Measurements from ENCODE around the gene REC114. TPM values are rescaled to one million over a fixed set of nuclear protein-coding genes. Genes with fewer than 3 reads are reported as not detected.

The REC114 gene
- total RNA-seq, 1 experiment from 2014 or later = not detected

DNA sequence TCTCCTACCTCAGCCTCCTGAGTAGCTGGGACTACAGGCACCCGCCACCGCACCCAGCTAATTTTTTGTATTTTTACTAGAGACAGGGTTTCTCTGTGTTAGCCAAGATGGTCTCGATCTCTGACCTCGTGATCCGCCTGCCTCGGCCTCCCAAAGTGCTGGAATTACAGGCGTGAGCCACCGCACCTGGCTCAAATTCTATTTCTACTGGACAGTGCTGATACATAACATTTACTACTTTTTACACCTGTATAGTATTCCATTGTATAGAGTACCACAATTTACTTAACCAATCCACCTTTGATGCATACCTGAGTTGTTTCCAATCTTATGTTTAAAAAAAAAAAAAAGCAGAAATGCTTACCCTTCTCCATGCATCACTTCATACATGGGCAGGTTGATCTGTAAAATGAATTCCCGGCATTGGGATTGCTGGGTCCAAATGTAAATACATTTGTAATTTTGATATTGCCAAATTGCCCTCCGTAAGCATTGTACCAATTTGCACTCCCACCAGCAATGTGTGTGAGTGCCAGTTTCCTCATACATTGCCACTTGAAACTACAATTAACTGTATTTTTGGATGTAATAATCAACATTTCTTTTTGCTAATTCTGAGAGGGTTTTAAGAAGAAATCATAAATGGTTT is 95.7 kb downstream of the REC114 start:
- Histone ChIP-seq H3K9me3 (ENCODE audit: control insufficient read depth in 1 of 2, insufficient read depth in 1 of 2, low read depth in 1 of 2, low read length in 2 of 2) (no peaks in the 10 kb centered on the region), H3K4me3 (replicated peaks in 1 of 2; ENCODE audit: low read depth in 1 of 2, low read length in 2 of 2) (no peak overlapping the region), H3K9ac (ENCODE audit: low read length) (no peak overlapping the region), H4K20me1 (ENCODE audit: insufficient read depth) (no peaks in the 10 kb centered on the region), H3K27ac (ENCODE audit: low read depth, low read length) (no peak overlapping the region), H3K36me3 (ENCODE audit: control insufficient read depth in 1 of 2, insufficient read depth in 2 of 2, low read length in 2 of 2) (no peaks in the 10 kb centered on the region), H3K27me3 (ENCODE audit: insufficient read depth, low read length) (no peaks in the 10 kb centered on the region), H3K4me2 (ENCODE audit: low read length) (peak overlapping the region; percentile 31; the same call in 1 of the 2 replicates), H2AFZ (ENCODE audit: low read depth, low read length, poor library complexity, severe bottlenecking) (no peak overlapping the region), H3K4me1 (ENCODE audit: control insufficient read depth in 1 of 2, insufficient read depth in 2 of 2, low read length in 2 of 2) (peaks cover 10 to 12% of the 10 kb centered on the region in 2 experiments), H3K79me2 (ENCODE audit: insufficient read depth, low read length) (no peaks in the 10 kb centered on the region), H3K9me2 (ENCODE audit: insufficient read depth) (no peaks in the 10 kb centered on the region)
- CTCF ChIA-PET = interaction anchor here (0.7 kb wide), 2 partner anchors 134 to 787 kb away, joined by 3 read pairs; no protein-coding TSS in a partner anchor
- RAD21 ChIA-PET (ENCODE audit: low non-redundant PET in 1 of 2, low total read pairs in 2 of 2, uncharacterized antibody in 2 of 2, unreplicated experiment in 2 of 2) = interaction anchor here in 1 of 2 experiments (0.6 kb wide), 1 partner anchor 96 kb away, joined by 3 read pairs; no protein-coding TSS in a partner anchor
- no peak for TF ChIP-seq POLR2A (IDR thresholded peaks at IDR 0.05; ENCODE audit: borderline replicate concordance, extremely low read depth, insufficient read depth, insufficient read length)
- TF ChIP-seq ZNF274 (IDR thresholded peaks at IDR 0.05; ENCODE audit: low read depth, low read length) = no peak
- TF ChIP-seq RAD21 (IDR thresholded peaks at IDR 0.05; ENCODE audit: low read depth) = no peak
- no peak for TF ChIP-seq FOSL1 (IDR thresholded peaks at IDR 0.05; ENCODE audit: low read depth)
- no peak for TF ChIP-seq SRF (IDR thresholded peaks at IDR 0.05; ENCODE audit: low read depth)
- TF ChIP-seq, protein P1, sequence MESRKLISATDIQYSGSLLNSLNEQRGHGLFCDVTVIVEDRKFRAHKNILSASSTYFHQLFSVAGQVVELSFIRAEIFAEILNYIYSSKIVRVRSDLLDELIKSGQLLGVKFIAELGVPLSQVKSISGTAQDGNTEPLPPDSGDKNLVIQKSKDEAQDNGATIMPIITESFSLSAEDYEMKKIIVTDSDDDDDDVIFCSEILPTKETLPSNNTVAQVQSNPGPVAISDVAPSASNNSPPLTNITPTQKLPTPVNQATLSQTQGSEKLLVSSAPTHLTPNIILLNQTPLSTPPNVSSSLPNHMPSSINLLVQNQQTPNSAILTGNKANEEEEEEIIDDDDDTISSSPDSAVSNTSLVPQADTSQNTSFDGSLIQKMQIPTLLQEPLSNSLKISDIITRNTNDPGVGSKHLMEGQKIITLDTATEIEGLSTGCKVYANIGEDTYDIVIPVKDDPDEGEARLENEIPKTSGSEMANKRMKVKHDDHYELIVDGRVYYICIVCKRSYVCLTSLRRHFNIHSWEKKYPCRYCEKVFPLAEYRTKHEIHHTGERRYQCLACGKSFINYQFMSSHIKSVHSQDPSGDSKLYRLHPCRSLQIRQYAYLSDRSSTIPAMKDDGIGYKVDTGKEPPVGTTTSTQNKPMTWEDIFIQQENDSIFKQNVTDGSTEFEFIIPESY (IDR thresholded peaks at IDR 0.05; ENCODE audit: extremely low read depth, insufficient replicate concordance, low read length) = no peak
- no peak for TF ChIP-seq CBX3 (IDR thresholded peaks at IDR 0.05; ENCODE audit: low read depth)
- TF ChIP-seq, protein P2, sequence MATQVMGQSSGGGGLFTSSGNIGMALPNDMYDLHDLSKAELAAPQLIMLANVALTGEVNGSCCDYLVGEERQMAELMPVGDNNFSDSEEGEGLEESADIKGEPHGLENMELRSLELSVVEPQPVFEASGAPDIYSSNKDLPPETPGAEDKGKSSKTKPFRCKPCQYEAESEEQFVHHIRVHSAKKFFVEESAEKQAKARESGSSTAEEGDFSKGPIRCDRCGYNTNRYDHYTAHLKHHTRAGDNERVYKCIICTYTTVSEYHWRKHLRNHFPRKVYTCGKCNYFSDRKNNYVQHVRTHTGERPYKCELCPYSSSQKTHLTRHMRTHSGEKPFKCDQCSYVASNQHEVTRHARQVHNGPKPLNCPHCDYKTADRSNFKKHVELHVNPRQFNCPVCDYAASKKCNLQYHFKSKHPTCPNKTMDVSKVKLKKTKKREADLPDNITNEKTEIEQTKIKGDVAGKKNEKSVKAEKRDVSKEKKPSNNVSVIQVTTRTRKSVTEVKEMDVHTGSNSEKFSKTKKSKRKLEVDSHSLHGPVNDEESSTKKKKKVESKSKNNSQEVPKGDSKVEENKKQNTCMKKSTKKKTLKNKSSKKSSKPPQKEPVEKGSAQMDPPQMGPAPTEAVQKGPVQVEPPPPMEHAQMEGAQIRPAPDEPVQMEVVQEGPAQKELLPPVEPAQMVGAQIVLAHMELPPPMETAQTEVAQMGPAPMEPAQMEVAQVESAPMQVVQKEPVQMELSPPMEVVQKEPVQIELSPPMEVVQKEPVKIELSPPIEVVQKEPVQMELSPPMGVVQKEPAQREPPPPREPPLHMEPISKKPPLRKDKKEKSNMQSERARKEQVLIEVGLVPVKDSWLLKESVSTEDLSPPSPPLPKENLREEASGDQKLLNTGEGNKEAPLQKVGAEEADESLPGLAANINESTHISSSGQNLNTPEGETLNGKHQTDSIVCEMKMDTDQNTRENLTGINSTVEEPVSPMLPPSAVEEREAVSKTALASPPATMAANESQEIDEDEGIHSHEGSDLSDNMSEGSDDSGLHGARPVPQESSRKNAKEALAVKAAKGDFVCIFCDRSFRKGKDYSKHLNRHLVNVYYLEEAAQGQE (IDR thresholded peaks at IDR 0.05; ENCODE audit: low read depth) = no peak
- no peak for TF ChIP-seq EZH2 (IDR thresholded peaks at IDR 0.05)
- TF ChIP-seq, protein P3, sequence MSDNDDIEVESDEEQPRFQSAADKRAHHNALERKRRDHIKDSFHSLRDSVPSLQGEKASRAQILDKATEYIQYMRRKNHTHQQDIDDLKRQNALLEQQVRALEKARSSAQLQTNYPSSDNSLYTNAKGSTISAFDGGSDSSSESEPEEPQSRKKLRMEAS (IDR thresholded peaks at IDR 0.05) = no peak
- no peak for TF ChIP-seq CEBPB (IDR thresholded peaks at IDR 0.05; ENCODE audit: low read depth)
- POLR2A ChIA-PET = no interaction called here
- DNase-seq (ENCODE audit: low read depth, low spot score) = no peak
- no TSS peak for BruUV-seq (replicated peaks)
- intact Hi-C loops (cut with micrococcal nuclease) = no loop called here
- no peak for ATAC-seq
